Measurements from ENCODE around the gene AP3D1. TPM values are rescaled to one million over a fixed set of nuclear protein-coding genes. Genes with fewer than 3 reads are reported as not detected.

The AP3D1 gene
- total RNA-seq, 1 donor from 2014 or later, result 162 TPM

- Histone ChIP-seq H3K27me3 (ENCODE audit: insufficient read depth, low read length) (no peaks in the 10 kb centered on the region), H4K20me1 (ENCODE audit: insufficient read depth, low read length) (peaks cover 89% of the 10 kb centered on the region), H3K4me2 (ENCODE audit: low read length) (peak overlapping the region; percentile 58), H3K9ac (ENCODE audit: low read length) (peak overlapping the region; percentile 24), H3K36me3 (ENCODE audit: insufficient read depth, low read length) (peaks cover 6% of the 10 kb centered on the region), H3K9me3 (ENCODE audit: insufficient read depth, low read depth, low read length) (no peaks in the 10 kb centered on the region), H2AFZ (ENCODE audit: low read depth, low read length) (no peak overlapping the region), H3K27ac (ENCODE audit: low read depth, low read length) (peak overlapping the region; percentile 38), H3K4me1 (ENCODE audit: insufficient read depth, low read length) (peaks cover 46% of the 10 kb centered on the region), H3K4me3 (ENCODE audit: insufficient read depth, low read depth, low read length) (no peak overlapping the region), H3K79me2 (ENCODE audit: insufficient read depth, low read length) (peaks cover 85% of the 10 kb centered on the region)
- FAIRE-seq (no peak), DNase-seq (ENCODE audit: low read depth) (no peak)
- Mint-ChIP-seq H3K4me3 (ENCODE audit: unreplicated experiment) (no peak overlapping the region), H3K9me3 (ENCODE audit: unreplicated experiment) (no peaks in the 10 kb centered on the region), H3K27ac (ENCODE audit: unreplicated experiment) (no peak overlapping the region), H3K36me3 (ENCODE audit: low read depth, unreplicated experiment) (peaks cover 9% of the 10 kb centered on the region), H3K27me3 (ENCODE audit: low read depth, unreplicated experiment) (no peaks in the 10 kb centered on the region), H3K4me1 (ENCODE audit: low read depth, unreplicated experiment) (peaks cover 34% of the 10 kb centered on the region)
- TF ChIP-seq EZH2 (IDR thresholded peaks at IDR 0.05; ENCODE audit: insufficient read depth, low read length), result no peak
- no peak for TF ChIP-seq CTCF (IDR thresholded peaks at IDR 0.05; ENCODE audit: insufficient read depth, low read depth, low read length)
Observed at GRCh38 chr19:2187159-2187558, 35.8 kb upstream of the AP3D1 start.

GRCh38 chr19:2186071-2186846 lies 34.9 kb upstream of the AP3D1 start:
- H3K4me1 Mint-ChIP-seq (ENCODE audit: low read depth, unreplicated experiment), result peaks cover 34% of the 10 kb centered on the region
- Histone ChIP-seq H2AFZ (ENCODE audit: low read depth, low read length) (no peak overlapping the region), H3K27me3 (ENCODE audit: insufficient read depth, low read length) (no peaks in the 10 kb centered on the region), H3K36me3 (ENCODE audit: insufficient read depth, low read length) (peaks cover 3% of the 10 kb centered on the region), H3K79me2 (ENCODE audit: insufficient read depth, low read length) (peaks cover 85% of the 10 kb centered on the region), H3K4me3 (ENCODE audit: insufficient read depth, low read depth, low read length) (no peak overlapping the region), H3K27ac (ENCODE audit: low read depth, low read length) (peak overlapping the region; percentile 38), H3K4me2 (ENCODE audit: low read length) (peak overlapping the region; percentile 58), H3K4me1 (ENCODE audit: insufficient read depth, low read length) (peaks cover 47% of the 10 kb centered on the region), H3K9ac (ENCODE audit: low read length) (peak overlapping the region; percentile 24), H4K20me1 (ENCODE audit: insufficient read depth, low read length) (peaks cover 89% of the 10 kb centered on the region), H3K9me3 (ENCODE audit: insufficient read depth, low read depth, low read length) (no peaks in the 10 kb centered on the region)
- peaks cover 9% of the 10 kb centered on the region for H3K36me3 Mint-ChIP-seq (ENCODE audit: low read depth, unreplicated experiment)
- TF ChIP-seq CTCF (IDR thresholded peaks at IDR 0.05; ENCODE audit: insufficient read depth, low read depth, low read length), result no peak
- no peak for TF ChIP-seq EZH2 (IDR thresholded peaks at IDR 0.05; ENCODE audit: insufficient read depth, low read length)
- H3K27me3 Mint-ChIP-seq (ENCODE audit: low read depth, unreplicated experiment), result no peaks in the 10 kb centered on the region
- peak overlapping the region; percentile 67 for H3K27ac Mint-ChIP-seq (ENCODE audit: unreplicated experiment)
- H3K4me3 Mint-ChIP-seq (ENCODE audit: unreplicated experiment), result peak overlapping the region; percentile 67
- H3K9me3 Mint-ChIP-seq (ENCODE audit: unreplicated experiment), result no peaks in the 10 kb centered on the region
- DNase-seq (ENCODE audit: low read depth), result peak; percentile 95
- peak; percentile 97 for FAIRE-seq

- Histone ChIP-seq H3K4me2 (ENCODE audit: low read length) (peak overlapping the region; percentile 58), H3K4me1 (ENCODE audit: insufficient read depth, low read length) (peaks cover 47% of the 10 kb centered on the region), H3K79me2 (ENCODE audit: insufficient read depth, low read length) (peaks cover 85% of the 10 kb centered on the region), H3K9ac (ENCODE audit: low read length) (peak overlapping the region; percentile 24), H3K36me3 (ENCODE audit: insufficient read depth, low read length) (peaks cover 3% of the 10 kb centered on the region), H3K27me3 (ENCODE audit: insufficient read depth, low read length) (no peaks in the 10 kb centered on the region), H3K4me3 (ENCODE audit: insufficient read depth, low read depth, low read length) (no peak overlapping the region), H3K9me3 (ENCODE audit: insufficient read depth, low read depth, low read length) (no peaks in the 10 kb centered on the region), H3K27ac (ENCODE audit: low read depth, low read length) (peak overlapping the region; percentile 38), H4K20me1 (ENCODE audit: insufficient read depth, low read length) (peaks cover 89% of the 10 kb centered on the region), H2AFZ (ENCODE audit: low read depth, low read length) (no peak overlapping the region)
- TF ChIP-seq EZH2 (IDR thresholded peaks at IDR 0.05; ENCODE audit: insufficient read depth, low read length) (no peak), CTCF (IDR thresholded peaks at IDR 0.05; ENCODE audit: insufficient read depth, low read depth, low read length) (no peak)
- DNase-seq (ENCODE audit: low read depth) (no peak), FAIRE-seq (peak; percentile 54)
- no peaks in the 10 kb centered on the region for H3K9me3 Mint-ChIP-seq (ENCODE audit: unreplicated experiment)
- H3K27ac Mint-ChIP-seq (ENCODE audit: unreplicated experiment), result peak overlapping the region; percentile 67
- peak overlapping the region; percentile 67 for H3K4me3 Mint-ChIP-seq (ENCODE audit: unreplicated experiment)
- peaks cover 34% of the 10 kb centered on the region for H3K4me1 Mint-ChIP-seq (ENCODE audit: low read depth, unreplicated experiment)
- H3K36me3 Mint-ChIP-seq (ENCODE audit: low read depth, unreplicated experiment), result peaks cover 10% of the 10 kb centered on the region
- no peaks in the 10 kb centered on the region for H3K27me3 Mint-ChIP-seq (ENCODE audit: low read depth, unreplicated experiment)
Observed at GRCh38 chr19:2185734-2186070, 34.3 kb upstream of the AP3D1 start.

All from astrocyte (in vitro differentiated cells and primary cell).